Mesothelial cell of epicardium (in vitro differentiated cells): ENCODE results near the gene NPPC. TPM values are rescaled to one million over a fixed set of nuclear protein-coding genes. Genes with fewer than 3 reads are reported as not detected.

Source experiments
- DNase-seq, 2 experiments: peaks; one replicate each; pipeline ENCODE4 v3.0.0; 2021; ENCODE audit warnings: low spot score in 2 of 2; ENCODE audit not compliant: unreplicated experiment in 2 of 2
- H3K27ac Mint-ChIP-seq: 2 replicates; pipeline ENCODE4 v1.8.0; 2021; ENCODE audit warnings: mixed read lengths
- H3K27me3 Mint-ChIP-seq: 2 replicates; pipeline ENCODE4 v1.8.0; 2021; ENCODE audit warnings: low read depth, mixed read lengths
- H3K36me3 Mint-ChIP-seq: 2 replicates; pipeline ENCODE4 v1.8.0; 2021; ENCODE audit warnings: mixed read lengths
- H3K4me1 Mint-ChIP-seq: 2 replicates; pipeline ENCODE4 v1.8.0; 2021; ENCODE audit warnings: mixed read lengths
- H3K4me3 Mint-ChIP-seq: 2 replicates; pipeline ENCODE4 v1.8.0; 2021; ENCODE audit warnings: mild to moderate bottlenecking, moderate library complexity, mixed read lengths
- H3K9me3 Mint-ChIP-seq: 2 replicates; pipeline ENCODE4 v1.8.0; 2021; ENCODE audit warnings: mixed read lengths
- CTCF ChIP-seq: fragments of 200-600 bp; sonication (generic); IDR thresholded peaks from one replicate; pipeline ENCODE4 v1.5.0; 2021; ENCODE audit warnings: antibody characterized with exemption; ENCODE audit not compliant: unreplicated experiment
- total RNA-seq: library from RNA; stranded (reverse); gene quantifications from 3 replicates; pipeline ENCODE4 v1.2.1, GENCODE V29; 2021

The NPPC gene
- total RNA-seq, 1 donor from 2014 or later: 0.80 TPM

- no peaks in the 10 kb centered on the region for H3K9me3 Mint-ChIP-seq
- peak; percentile 57 to 79 for DNase-seq
- H3K27me3 Mint-ChIP-seq: peaks cover 13% of the 10 kb centered on the region
- no peak overlapping the region for H3K4me3 Mint-ChIP-seq
- no peak overlapping the region for H3K27ac Mint-ChIP-seq
- peaks cover 5% of the 10 kb centered on the region for H3K4me1 Mint-ChIP-seq
- H3K36me3 Mint-ChIP-seq: no peaks in the 10 kb centered on the region
- TF ChIP-seq CTCF: peak; percentile 88
Measured at GRCh38 chr2:231900486-231900942, 25.7 kb downstream of the NPPC start.

GRCh38 chr2:231894566-231895380 is 31.4 kb downstream of the NPPC start:
- peaks cover 14% of the 10 kb centered on the region for H3K4me1 Mint-ChIP-seq
- peaks cover 7% of the 10 kb centered on the region for H3K27me3 Mint-ChIP-seq
- no peaks in the 10 kb centered on the region for H3K9me3 Mint-ChIP-seq
- no peak overlapping the region for H3K4me3 Mint-ChIP-seq
- no peak overlapping the region for H3K27ac Mint-ChIP-seq
- TF ChIP-seq CTCF: no peak
- no peak for DNase-seq
- H3K36me3 Mint-ChIP-seq: no peaks in the 10 kb centered on the region

- Mint-ChIP-seq H3K4me1 (peaks cover 12% of the 10 kb centered on the region), H3K36me3 (no peaks in the 10 kb centered on the region), H3K9me3 (no peaks in the 10 kb centered on the region), H3K27me3 (peaks cover 11% of the 10 kb centered on the region), H3K4me3 (no peak overlapping the region), H3K27ac (no peak overlapping the region)
- TF ChIP-seq CTCF: no peak
- DNase-seq: no peak
Measured at GRCh38 chr2:231891514-231891905, 34.7 kb downstream of the NPPC start.

- Mint-ChIP-seq H3K27ac (no peak overlapping the region), H3K4me3 (no peak overlapping the region), H3K9me3 (no peaks in the 10 kb centered on the region), H3K4me1 (peaks cover 12% of the 10 kb centered on the region), H3K36me3 (no peaks in the 10 kb centered on the region), H3K27me3 (peaks cover 16% of the 10 kb centered on the region)
- DNase-seq: no peak
- no peak for TF ChIP-seq CTCF
Measured at GRCh38 chr2:231890896-231891513, 35.2 kb downstream of the NPPC start.

GRCh38 chr2:231887756-231888155 is 38.4 kb downstream of the NPPC start:
- H3K27me3 Mint-ChIP-seq: peaks cover 19% of the 10 kb centered on the region
- peaks cover 33% of the 10 kb centered on the region for H3K4me1 Mint-ChIP-seq
- H3K27ac Mint-ChIP-seq: no peak overlapping the region
- no peak for DNase-seq
- no peaks in the 10 kb centered on the region for H3K36me3 Mint-ChIP-seq
- TF ChIP-seq CTCF: no peak
- H3K4me3 Mint-ChIP-seq: no peak overlapping the region
- H3K9me3 Mint-ChIP-seq: no peaks in the 10 kb centered on the region
